GM12864 (cell line): ENCODE results near the gene BICDL1.

ENCODE experiments used
- DNase-seq: peaks from one replicate; pipeline ENCODE4 v3.0.0-alpha.2; 2011; ENCODE audit warnings: low read depth
- H3K4me3 ChIP-seq: 2 replicates; pipeline ENCODE4 v1.5.1; 2011; ENCODE audit warnings: mild to moderate bottlenecking, low read depth, low read length, control low read depth
- CTCF ChIP-seq: IDR thresholded peaks from 2 replicates; pipeline ENCODE4 v1.5.1; 2011; ENCODE audit warnings: low read depth, mild to moderate bottlenecking, moderate library complexity, low read length, control low read depth, inconsistent platforms; ENCODE audit errors: missing control alignments

Gene BICDL1

GRCh38 chr12:120134307-120134980 is 145.4 kb downstream of the BICDL1 start:
- no peak overlapping the region for H3K4me3 ChIP-seq
- DNase-seq: no peak
- TF ChIP-seq CTCF: no peak

- DNase-seq: no peak
- no peak for TF ChIP-seq CTCF
- H3K4me3 ChIP-seq: no peak overlapping the region
Measured at GRCh38 chr12:120136093-120136770, 147.2 kb downstream of the BICDL1 start.

DNA sequence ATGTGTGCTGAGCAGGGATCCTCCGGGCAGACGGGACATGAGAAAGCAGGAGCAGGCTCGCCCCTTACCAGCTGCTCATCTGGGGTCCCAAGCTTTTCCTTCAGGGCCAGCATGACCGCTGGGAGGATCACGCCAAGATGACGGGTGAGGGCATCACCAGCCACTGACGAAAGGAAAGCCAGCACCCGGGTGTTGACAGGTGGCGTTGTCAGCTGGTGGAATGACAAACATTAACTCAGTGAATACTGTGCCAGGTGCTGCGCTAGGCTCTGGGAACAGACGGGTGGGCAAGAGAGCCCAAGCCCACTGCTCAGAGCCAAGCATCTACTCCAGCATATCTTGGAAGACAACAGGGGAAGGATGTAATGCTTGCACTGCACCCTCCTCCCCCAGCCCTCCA is 148.8 kb downstream of the BICDL1 start:
- no peak for TF ChIP-seq CTCF
- no peak overlapping the region for H3K4me3 ChIP-seq
- DNase-seq: no peak

DNA sequence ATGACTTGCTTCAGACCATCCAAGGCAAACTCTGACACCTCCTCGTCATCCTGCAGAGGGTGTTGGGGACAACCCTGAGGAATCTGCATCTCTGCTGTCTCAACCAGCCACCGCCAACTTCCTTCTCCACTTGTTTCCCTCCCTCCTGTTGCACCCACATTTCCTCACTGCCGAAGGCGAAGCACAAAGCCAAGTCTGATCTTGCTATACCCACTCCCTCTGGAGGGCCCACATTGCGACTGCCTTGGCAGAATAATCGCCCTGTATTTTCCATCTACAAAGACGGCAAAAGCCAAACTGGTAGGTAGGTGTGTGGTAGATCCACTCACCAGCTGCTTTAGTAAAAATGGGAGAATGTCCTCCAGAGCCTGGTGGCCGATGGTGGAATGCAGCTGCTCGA is 149.3 kb downstream of the BICDL1 start:
- no peak for TF ChIP-seq CTCF
- no peak overlapping the region for H3K4me3 ChIP-seq
- no peak for DNase-seq

DNA sequence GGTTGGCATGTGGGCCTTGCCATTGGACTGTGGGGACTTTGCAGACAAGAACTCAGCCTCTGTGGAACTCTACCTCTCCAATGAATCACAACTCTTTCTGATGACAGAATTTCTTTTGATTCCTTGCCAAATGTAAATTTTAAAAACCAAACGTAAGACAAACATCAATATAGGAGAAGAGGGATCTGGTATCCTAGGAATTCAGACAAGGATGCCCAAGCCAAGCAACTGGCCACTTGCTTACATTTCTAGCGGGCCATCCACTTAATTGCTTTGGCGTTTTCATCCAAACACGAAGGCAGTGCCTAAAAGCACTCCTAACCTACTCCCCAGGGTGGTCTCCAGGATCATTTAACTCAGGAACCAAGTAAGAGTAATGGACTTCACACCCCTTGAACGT is 150.9 kb downstream of the BICDL1 start:
- TF ChIP-seq CTCF: no peak
- DNase-seq: no peak
- no peak overlapping the region for H3K4me3 ChIP-seq

DNA sequence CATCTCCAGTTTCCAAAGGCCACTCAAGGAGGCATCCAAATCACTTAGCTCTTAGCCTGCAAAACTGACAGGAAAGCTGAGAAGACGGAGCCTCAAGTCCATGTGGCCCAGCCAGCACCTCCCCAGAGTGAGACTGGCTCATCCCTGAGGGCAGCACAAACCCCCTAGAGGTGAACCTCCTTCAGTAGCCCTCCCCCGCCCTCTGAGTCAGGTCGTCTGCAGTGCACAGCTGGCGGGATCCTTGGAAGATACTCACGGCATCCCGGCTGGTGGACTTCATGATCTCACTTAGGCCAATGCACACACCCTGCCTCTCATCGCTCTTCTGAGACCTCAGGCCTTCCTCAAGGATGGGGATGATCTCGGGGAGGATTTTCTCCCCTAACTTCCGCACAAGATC is 151.6 kb downstream of the BICDL1 start:
- TF ChIP-seq CTCF: no peak
- H3K4me3 ChIP-seq: no peak overlapping the region
- DNase-seq: no peak

- no peak for TF ChIP-seq CTCF
- H3K4me3 ChIP-seq: no peak overlapping the region
- DNase-seq: no peak
Measured at GRCh38 chr12:120141336-120141735, 152.3 kb downstream of the BICDL1 start.
